ENCODE measurements around the gene CAMK2A. TPM values are rescaled to one million over a fixed set of nuclear protein-coding genes. Genes with fewer than 3 reads are reported as not detected.

CAMK2A gene
- total and polyA plus RNA-seq, 2 experiments from 2014 or later: 1.2 to 2.6 TPM

DNA sequence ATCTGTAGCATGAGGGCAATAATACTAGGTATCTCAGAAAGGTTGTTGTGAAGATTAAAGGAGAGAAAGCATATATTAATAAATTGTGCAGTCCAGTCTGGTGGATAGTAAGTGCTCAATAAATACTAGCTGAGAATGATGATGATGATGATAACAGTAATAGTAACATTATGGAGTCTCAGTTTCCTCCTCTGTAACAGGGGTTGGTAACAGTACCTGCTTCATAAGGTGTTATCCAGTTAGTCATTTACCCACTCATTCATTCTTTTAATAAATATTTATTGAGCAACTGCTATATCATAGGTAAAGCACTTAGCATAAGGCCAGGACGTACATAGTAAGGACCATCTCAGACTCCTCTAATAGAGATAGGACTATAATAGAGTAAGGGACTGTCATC lies 92.1 kb downstream of the CAMK2A start:
- H3K4me1 ChIP-seq (ENCODE audit: insufficient read depth): no peaks in the 10 kb centered on the region
- 92% methylated on average over 1 of the region's 1 CpG for WGBS (ENCODE audit: low lambda C conversion rate, missing lambda C conversion rate)
- no peak for DNase-seq (ENCODE audit: low spot score)
- no peaks in the 10 kb centered on the region for H3K9me3 ChIP-seq (ENCODE audit: low read depth)
- H3K4me3 ChIP-seq: no peak overlapping the region
- no peak overlapping the region for H3K4me2 ChIP-seq
- H3K79me2 ChIP-seq: no peaks in the 10 kb centered on the region
- no peaks in the 10 kb centered on the region for H3K36me3 ChIP-seq (replicated peaks; ENCODE audit: insufficient read depth, low read depth)
- no peak for TF ChIP-seq EZH2 (IDR thresholded peaks at IDR 0.05; ENCODE audit: borderline replicate concordance)
- no peak for TF ChIP-seq EZH2phosphoT487 (IDR thresholded peaks at IDR 0.05; ENCODE audit: low read depth, severe bottlenecking, unreplicated experiment)
- TF ChIP-seq, protein P1, sequence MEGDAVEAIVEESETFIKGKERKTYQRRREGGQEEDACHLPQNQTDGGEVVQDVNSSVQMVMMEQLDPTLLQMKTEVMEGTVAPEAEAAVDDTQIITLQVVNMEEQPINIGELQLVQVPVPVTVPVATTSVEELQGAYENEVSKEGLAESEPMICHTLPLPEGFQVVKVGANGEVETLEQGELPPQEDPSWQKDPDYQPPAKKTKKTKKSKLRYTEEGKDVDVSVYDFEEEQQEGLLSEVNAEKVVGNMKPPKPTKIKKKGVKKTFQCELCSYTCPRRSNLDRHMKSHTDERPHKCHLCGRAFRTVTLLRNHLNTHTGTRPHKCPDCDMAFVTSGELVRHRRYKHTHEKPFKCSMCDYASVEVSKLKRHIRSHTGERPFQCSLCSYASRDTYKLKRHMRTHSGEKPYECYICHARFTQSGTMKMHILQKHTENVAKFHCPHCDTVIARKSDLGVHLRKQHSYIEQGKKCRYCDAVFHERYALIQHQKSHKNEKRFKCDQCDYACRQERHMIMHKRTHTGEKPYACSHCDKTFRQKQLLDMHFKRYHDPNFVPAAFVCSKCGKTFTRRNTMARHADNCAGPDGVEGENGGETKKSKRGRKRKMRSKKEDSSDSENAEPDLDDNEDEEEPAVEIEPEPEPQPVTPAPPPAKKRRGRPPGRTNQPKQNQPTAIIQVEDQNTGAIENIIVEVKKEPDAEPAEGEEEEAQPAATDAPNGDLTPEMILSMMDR (IDR thresholded peaks at IDR 0.05; ENCODE audit: poor library complexity): no peak
- H2AFZ ChIP-seq: no peak overlapping the region
- H3K27me3 ChIP-seq: no peaks in the 10 kb centered on the region
- H4K20me1 ChIP-seq (ENCODE audit: insufficient read depth, poor library complexity, severe bottlenecking): no peaks in the 10 kb centered on the region
- H3K27ac ChIP-seq: no peak overlapping the region
- no peaks in the 10 kb centered on the region for H3K9me2 ChIP-seq (replicated peaks; ENCODE audit: insufficient read depth)

DNA sequence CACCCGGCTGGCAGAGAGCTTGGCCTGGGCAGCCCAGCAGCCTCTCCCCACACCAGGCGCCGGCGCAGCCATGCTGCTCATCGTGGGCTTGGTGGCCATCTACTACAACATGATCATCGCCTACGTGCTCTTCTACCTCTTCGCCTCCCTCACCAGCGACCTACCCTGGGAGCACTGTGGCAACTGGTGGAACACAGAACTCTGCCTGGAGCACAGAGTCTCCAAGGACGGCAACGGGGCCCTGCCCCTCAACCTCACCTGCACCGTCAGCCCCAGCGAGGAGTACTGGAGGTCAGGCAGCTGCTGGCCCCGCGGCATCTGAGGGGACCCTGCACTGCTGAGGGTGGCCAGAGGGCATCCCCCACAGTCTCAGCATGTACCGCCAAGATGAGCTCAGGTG lies 92.6 kb downstream of the CAMK2A start:
- no peaks in the 10 kb centered on the region for H3K9me3 ChIP-seq (ENCODE audit: low read depth)
- no peak for DNase-seq (ENCODE audit: low spot score)
- H3K27me3 ChIP-seq: peaks cover 5% of the 10 kb centered on the region
- no peak overlapping the region for H3K4me3 ChIP-seq
- no peaks in the 10 kb centered on the region for H3K79me2 ChIP-seq
- H3K36me3 ChIP-seq (replicated peaks; ENCODE audit: insufficient read depth, low read depth): no peaks in the 10 kb centered on the region
- H3K4me1 ChIP-seq (ENCODE audit: insufficient read depth): no peaks in the 10 kb centered on the region
- H3K9me2 ChIP-seq (replicated peaks; ENCODE audit: insufficient read depth): no peaks in the 10 kb centered on the region
- no peaks in the 10 kb centered on the region for H4K20me1 ChIP-seq (ENCODE audit: insufficient read depth, poor library complexity, severe bottlenecking)
- H3K27ac ChIP-seq: no peak overlapping the region
- WGBS (ENCODE audit: low lambda C conversion rate, missing lambda C conversion rate): 94% methylated on average over 16 of the region's 16 CpGs
- TF ChIP-seq EZH2phosphoT487 (IDR thresholded peaks at IDR 0.05; ENCODE audit: low read depth, severe bottlenecking, unreplicated experiment) (no peak), EZH2 (IDR thresholded peaks at IDR 0.05; ENCODE audit: borderline replicate concordance) (no peak)
- TF ChIP-seq, protein P1 (IDR thresholded peaks at IDR 0.05; ENCODE audit: poor library complexity): no peak
- H3K4me2 ChIP-seq: no peak overlapping the region
- H2AFZ ChIP-seq: no peak overlapping the region

DNA sequence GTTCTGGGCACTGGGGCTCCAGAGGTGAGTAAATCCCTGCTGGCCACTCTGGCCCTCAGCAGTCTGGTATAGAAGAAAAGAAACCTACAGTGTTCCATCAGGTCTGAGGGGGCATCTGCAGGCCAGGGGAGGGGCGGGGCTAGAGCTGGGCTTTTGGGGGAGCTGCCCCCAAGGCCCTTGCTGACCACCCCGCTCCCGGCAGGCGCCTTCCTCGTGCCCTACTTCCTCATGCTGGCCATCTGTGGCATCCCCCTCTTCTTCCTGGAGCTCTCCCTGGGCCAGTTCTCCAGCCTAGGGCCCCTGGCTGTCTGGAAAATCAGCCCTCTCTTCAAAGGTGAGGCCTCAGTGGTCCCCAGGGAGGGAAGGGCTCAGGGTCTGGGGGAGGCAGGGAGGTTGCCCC lies 93.1 kb downstream of the CAMK2A start:
- WGBS (ENCODE audit: low lambda C conversion rate, missing lambda C conversion rate): 75% methylated on average over 5 of the region's 5 CpGs
- no peak overlapping the region for H2AFZ ChIP-seq

More for the DNA sequence above, 93.1 kb downstream of the CAMK2A start:
- H4K20me1 ChIP-seq (ENCODE audit: insufficient read depth, poor library complexity, severe bottlenecking): no peaks in the 10 kb centered on the region
- no peak overlapping the region for H3K27ac ChIP-seq
- TF ChIP-seq EZH2 (IDR thresholded peaks at IDR 0.05; ENCODE audit: borderline replicate concordance) (no peak), EZH2phosphoT487 (IDR thresholded peaks at IDR 0.05; ENCODE audit: low read depth, severe bottlenecking, unreplicated experiment) (no peak)
- TF ChIP-seq, protein P1 (IDR thresholded peaks at IDR 0.05; ENCODE audit: poor library complexity): no peak
- no peaks in the 10 kb centered on the region for H3K4me1 ChIP-seq (ENCODE audit: insufficient read depth)
- H3K4me3 ChIP-seq: no peak overlapping the region
- peaks cover 8% of the 10 kb centered on the region for H3K27me3 ChIP-seq
- no peak overlapping the region for H3K4me2 ChIP-seq
- no peaks in the 10 kb centered on the region for H3K9me3 ChIP-seq (ENCODE audit: low read depth)
- H3K9me2 ChIP-seq (replicated peaks; ENCODE audit: insufficient read depth): no peaks in the 10 kb centered on the region
- no peaks in the 10 kb centered on the region for H3K36me3 ChIP-seq (replicated peaks; ENCODE audit: insufficient read depth, low read depth)
- DNase-seq (ENCODE audit: low spot score): no peak
- no peaks in the 10 kb centered on the region for H3K79me2 ChIP-seq
